HG02884 (cell line): ENCODE results near the gene GGA1.

Experiments used
- ATAC-seq: cut with Tn5 transposase; IDR thresholded peaks from one replicate; pipeline ENCODE4 v1.9.1; 2021; ENCODE audit warnings: mild to moderate bottlenecking, moderate library complexity; ENCODE audit not compliant: unreplicated experiment

The GGA1 gene

GRCh38 chr22:37672920-37673455, 64.4 kb downstream of the GGA1 start:
- no peak for ATAC-seq

- ATAC-seq, result no peak
Observed at GRCh38 chr22:37674248-37674647, 65.6 kb downstream of the GGA1 start.

GRCh38 chr22:37674951-37675929, 66.6 kb downstream of the GGA1 start, which contains the start of gene LGALS1:
Gene LGALS1 (plus strand): TSS chr22:37675636. CDS start chr22:37675703, 67 bp downstream.
- peak; percentile 45 for ATAC-seq

- peak; percentile 3 for ATAC-seq
Observed at GRCh38 chr22:37675930-37676735, 67.5 kb downstream of the GGA1 start.

- peak; percentile 41 for ATAC-seq
Observed at GRCh38 chr22:37676736-37677492, 68.3 kb downstream of the GGA1 start.

- ATAC-seq, result peak; percentile 4
Observed at GRCh38 chr22:37677493-37677974, 68.9 kb downstream of the GGA1 start.

- no peak for ATAC-seq
Observed at GRCh38 chr22:37678372-37678771, 69.7 kb downstream of the GGA1 start.

GRCh38 chr22:37679670-37680069, 71.0 kb downstream of the GGA1 start:
- ATAC-seq, result no peak

GRCh38 chr22:37680191-37680851, 71.7 kb downstream of the GGA1 start:
- no peak for ATAC-seq

GRCh38 chr22:37681001-37681424, 72.4 kb downstream of the GGA1 start:
- ATAC-seq, result no peak

- ATAC-seq, result no peak
Observed at GRCh38 chr22:37681556-37682049, 73.0 kb downstream of the GGA1 start.
